HuH-7.5 (cell line): ENCODE data around the gene TMEM171.

Experiments
- DNase-seq: peaks from one replicate; pipeline ENCODE4 v3.0.0; 2011; ENCODE audit warnings: low spot score

The TMEM171 gene

DNA sequence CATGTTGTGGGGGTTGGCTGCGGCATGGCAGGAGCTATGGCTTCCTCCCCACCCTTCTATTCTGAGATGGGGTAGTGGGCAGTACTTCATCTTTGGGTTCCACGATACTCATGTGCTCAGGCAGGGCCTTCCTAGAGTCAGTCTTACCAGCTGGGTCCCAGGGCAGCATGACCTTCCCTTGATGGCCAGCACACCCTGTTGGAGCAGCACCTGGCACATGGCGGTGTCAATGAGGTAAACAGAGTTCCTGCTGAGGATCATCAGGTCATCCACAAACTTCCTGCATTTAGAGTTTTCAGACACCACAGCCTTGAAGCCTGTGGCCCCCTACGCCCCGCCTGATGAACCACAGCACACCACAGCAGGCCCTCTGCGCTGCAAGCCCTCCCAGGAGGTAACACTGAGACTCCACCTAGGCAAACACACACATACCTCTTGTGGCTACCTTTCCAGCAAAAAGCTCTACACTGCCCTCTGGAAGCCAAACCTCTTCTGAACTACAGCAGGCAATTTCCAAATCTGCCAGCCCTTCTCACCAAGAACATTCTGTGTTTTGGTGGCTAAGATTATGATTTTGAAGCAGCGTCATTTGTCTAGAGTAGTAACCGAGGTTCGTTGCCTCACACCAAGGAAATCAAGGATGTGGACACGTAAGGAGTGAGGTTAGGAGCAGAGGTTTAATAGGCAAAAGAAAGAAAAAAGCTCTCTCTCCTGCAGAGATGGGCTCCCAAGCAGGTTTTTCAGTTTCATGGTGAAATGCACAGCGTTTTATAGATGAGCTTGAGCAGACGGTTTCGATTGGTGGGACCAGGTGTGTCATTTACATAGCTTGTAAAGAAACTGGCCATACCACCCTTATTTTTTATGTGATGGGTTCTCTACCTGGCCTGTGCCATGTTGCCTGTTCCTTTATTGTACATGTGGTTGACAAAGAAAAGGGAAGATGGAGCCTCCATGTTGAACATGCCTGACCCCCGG is 32.3 kb downstream of the TMEM171 start:
- DNase-seq, result no peak

DNA sequence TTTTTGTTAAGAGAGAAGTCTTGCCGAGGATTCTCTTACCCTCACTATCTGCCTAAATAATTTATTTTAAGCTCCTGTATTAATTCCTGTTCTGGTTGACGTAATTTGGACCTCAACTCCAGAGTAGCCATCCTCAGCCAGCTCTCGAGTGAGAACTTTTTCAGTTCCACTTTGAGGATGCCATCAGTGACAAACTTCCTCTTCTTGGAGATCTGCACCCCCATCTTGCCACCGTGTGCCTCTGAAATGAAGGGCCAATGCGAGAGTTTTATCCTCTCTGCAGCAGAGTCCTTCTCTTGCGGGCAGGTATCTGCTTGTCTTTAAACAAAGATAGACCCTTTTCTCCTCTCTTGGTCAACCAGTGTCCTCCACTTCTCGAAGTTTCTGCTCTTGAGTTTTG is 33.1 kb downstream of the TMEM171 start:
- no peak for DNase-seq

DNA sequence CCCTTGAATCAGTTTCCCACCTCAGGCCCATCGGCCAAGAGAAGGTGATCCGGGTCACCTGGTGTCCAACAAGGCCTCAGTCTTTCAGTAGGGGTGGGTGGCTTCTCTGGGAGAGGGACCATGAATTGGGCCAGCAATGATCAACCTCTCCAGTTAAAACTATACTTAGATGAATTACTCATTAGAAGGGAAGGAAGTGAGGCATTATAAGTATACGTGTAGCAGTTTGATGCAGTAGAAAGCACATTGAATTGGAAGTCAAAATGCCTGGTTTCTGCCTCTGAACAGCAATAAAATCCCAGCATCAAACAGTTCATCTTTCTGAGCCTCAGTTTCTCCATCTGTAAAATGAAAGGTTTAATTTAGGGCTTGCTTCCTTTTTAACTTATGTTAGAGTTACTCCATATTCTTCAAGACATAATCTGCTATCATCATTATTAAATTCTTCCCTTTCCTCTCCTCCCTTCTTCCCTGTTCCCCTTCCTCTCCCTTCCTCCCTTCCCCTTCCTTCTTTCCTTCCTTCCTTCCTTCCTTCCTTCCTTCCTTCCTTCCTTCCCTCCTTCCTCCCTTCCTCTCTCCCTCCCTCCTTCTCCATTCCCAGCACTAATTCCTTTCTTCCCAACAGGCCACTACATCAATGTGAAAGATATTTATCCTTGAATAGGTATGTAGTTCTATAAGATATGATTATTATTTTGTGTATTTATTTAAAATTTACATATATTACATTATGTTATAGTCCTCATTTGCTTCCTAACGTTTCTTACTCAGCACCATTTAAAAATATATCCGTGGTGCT is 34.0 kb downstream of the TMEM171 start:
- no peak for DNase-seq

DNA sequence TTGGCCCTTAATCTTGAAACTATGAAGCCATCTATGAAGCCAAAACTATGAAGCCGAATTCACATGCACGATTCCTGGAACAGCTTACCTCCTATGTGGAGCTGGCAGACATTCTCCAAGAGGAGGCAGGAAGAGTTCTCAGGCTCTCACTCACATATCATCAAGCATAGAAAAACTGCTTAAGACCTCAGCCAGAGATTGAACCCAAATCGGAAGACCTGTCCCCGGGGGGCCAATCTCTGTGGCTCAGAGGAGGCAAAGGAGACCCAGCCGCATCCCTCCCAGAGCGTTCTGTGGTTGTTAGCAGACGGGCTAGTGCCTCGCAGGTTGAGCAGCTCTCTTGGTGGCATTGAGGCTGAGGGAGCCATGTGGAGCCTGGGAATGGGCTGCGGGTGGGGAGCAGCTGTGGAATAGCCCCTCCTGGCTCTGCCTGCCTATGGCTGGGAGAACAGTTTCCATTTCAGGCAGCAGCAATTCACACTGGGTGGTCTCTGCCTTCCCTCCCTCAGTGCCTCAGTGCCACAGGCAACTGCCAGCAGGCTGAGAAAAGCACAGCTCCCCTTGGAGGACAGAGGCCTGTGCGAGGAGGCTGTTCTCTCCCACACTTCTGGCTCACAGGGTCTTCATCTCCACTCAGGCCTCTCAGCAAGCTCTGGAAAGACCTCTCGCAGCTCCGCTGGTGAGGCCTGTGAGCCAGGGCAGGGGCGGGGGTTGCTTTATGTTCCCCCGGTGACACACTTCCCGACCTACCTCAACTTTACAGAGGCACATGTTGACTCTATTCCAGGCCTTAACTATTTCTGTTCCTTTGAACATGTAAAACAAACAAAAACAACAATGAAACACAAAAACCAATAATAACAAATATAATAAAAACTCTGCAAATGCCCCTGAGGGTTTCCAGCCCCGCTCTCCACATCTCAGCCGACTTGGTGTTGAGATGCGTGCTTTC is 35.2 kb downstream of the TMEM171 start:
- DNase-seq, result no peak

DNA sequence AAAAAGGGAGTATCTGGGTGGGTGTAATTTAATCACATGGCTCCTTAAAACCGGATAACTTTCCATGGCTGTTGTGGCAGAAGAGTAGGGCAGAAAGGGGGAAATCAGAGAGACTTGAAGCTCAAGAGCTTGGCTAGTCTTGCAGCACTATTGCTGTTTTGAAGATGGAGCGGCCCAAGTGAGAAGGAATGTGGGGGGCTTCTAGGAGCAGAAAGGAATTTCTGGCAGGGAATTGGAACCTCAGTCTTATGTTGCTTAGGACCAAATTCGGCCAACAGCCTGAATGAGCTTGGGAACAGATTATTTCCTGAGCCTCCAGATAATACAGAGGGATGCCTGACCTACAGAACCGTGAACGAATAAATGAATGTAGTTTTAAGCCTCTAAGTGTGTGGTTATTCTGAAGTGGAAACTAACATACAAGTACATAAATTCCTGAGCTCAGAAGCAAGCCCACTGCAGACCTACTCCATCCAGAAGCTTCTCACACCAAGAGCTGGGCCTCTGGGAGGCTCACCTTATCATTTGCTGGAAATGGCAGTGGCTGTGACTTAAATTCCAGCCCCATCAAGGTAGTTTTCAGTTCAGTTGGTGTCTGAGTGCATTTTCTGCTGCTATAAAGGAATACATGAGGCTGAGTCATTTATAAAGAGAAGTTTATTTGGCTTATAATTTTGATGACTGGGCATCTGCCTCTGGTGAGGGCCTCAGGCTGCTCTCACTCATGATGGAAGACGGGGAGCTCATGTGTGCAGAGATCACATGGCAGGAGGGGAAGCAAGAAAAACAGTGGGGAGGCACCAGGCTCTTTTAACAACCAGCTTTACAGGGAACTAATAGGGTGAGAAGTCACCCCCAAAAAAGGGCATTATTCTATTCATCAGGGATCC is 37.3 kb downstream of the TMEM171 start:
- DNase-seq, result no peak

DNA sequence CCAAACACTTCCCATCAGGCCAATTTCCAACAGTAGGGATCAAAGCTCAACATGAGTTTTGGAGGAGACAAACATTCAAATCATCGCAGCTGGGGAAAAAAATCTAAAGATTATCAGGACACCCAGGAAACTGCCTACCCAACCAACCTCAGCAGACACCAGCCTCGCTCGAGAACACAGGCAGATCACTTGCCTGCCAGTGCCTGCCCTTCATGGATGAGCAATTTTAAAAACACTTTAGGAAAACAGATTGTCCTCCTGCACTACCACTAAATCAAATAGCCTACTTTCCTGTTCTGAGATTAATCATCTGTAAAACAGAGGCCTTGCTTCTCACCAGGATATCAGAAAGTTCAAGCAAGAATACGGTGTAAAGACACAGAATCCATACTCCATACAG is 37.9 kb downstream of the TMEM171 start:
- DNase-seq, result no peak

DNA sequence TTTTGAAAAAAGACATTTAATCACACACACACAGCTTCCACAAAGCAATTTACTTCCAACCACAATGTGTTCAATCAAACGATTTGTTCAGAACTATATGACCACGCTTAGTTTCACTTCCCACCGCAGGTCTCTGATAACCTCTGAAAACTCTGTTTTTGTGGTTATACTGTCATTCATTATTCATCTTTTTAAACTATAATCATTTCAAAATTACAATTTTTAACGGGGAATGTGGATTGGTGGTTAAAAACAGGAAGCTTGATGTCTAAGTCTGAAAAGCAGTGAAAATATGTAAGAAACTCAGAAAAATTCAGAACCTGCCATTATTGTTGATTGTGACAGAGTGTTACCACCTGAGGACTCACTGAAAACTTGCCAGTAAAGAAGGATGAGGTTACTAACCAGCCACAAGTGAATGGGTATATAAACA is 39.9 kb downstream of the TMEM171 start:
- no peak for DNase-seq

DNA sequence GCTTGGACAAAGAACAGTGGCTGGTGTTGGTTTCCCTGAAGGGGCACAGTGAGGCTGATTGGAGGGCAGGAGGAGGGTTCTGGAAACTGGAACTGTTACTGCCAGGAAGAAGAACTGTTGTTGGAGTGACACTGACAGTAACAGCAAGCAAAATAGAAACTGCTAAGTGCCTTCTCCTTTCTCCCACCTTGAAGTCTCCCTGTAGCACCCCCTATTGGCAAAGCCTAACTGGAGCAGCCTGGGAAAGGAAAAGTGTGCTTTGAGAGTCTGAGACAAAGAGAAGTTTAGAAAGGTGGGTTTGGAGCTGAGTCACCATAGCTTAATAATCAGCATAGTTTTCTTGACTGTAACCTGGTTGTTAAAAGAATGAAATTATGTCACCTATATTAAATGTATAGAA is 50.1 kb downstream of the TMEM171 start:
- DNase-seq, result no peak

DNA sequence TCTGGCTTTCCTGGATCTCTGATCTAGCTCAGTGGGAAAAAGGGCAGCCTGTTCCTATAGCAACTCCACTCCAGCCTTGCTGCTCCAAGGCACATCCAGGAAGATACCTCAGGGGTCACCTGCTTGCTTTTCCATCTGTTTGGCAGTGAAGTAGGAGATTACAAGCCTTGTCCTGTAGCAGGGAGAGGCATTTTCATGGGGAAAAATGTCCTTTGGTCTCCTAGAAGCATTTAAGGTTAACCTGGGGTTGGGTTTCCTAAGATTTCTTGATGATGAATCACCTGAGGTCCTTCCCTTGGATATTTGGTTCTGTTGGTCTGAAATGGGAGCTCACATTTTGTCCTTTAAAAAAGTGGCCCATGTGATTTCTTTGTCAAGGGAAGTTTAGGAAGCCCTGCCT is 51.1 kb downstream of the TMEM171 start:
- no peak for DNase-seq

DNA sequence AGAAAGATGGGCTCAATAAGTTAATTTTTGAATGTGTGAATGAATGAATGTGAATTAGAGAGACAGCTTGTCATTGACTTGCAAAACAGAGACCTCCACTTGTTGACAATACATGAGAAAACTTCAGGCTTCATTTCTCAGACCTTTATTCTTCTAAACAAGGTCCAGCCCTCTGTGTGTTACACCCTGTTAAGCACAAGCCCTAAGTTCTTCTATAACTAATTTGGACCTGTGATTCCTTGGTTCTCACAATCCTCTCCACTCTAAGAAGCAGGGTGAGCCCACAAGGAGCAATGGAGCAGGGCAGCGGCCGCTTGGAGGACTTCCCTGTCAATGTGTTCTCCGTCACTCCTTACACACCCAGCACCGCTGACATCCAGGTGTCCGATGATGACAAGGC is 52.6 kb downstream of the TMEM171 start, which contains the start of gene TMEM174:
Gene TMEM174, plus strand, starts transcription at position 243 of the 400 bp plus-strand sequence. Its CDS starts 51 bp downstream, at position 294.
- no peak for DNase-seq

DNA sequence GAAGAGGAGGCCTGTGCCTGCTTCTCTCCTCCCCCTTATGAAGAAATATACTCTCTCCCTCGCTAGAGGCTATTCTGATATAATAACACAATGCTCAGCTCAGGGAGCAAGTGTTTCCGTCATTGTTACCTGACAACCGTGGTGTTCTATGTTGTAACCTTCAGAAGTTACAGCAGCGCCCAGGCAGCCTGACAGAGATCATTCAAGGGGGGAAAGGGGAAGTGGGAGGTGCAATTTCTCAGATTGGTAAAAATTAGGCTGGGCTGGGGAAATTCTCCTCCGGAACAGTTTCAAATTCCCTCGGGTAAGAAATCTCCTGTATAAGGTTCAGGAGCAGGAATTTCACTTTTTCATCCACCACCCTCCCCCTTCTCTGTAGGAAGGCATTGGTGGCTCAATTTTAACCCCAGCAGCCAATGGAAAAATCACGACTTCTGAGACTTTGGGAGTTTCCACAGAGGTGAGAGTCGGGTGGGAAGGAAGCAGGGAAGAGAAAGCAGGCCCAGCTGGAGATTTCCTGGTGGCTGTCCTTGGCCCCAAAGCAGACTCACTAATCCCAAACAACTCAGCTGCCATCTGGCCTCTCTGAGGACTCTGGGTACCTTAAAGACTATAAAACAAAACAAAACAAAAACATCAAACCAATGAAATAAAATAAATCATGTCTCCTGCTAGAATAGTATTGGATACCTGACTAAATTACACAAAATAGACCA is 53.9 kb downstream of the TMEM171 start:
- DNase-seq, result no peak

DNA sequence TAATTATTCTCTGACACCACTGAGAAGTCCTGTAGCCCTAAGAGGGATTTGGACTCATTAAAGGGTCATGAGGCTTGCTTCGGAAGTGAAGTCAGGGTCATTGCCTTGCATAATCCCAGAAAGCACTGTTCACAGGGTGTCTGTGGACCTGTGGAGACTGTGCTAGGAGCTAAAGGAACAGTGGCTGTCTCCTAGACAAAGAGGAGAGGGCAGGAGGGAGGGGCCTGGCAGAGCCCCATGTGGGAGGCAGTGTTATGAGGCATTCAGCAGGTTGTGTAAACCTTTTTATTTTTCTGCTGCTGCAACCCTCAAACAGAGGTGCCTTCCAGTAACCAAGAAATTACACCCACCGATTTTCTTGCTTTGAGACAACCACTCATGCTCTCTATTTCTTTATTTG is 55.9 kb downstream of the TMEM171 start:
- no peak for DNase-seq

DNA sequence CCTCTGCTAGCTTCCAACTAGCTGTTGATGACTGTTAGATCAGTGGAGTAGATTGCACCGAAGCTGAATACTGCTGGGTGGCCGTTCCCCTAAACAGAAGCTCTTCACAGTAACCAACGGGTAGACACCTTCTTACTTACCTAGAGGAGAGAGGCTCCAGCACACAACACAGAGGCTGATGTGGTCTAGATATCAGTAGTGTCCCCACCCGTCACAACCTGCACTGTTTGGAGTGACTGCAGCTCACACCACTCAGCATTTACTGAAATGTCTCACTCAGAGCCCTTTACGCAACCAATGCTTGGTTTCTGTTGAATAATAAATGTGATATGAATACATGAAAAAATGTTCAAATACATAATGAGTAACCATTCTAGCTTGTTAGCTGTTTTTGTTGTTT is 57.9 kb downstream of the TMEM171 start:
- no peak for DNase-seq

DNA sequence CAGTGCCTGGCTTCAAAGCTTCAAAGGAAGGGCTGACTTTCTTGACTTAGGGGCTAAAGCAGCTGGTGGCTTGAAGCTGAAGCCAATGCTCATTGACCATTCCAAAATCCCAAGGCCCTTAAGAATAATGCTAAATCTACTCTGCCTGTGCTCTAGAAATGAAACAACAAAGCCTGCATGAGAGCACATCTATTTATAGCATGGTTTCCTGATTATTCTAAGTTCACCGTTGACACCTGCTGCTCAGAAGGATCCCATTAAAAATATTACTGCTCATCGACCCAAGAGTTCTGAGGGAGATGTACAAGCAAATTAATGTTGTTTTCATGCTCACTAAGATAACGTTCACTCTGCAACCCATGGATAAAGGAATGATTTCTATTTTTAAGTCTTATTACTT is 59.4 kb downstream of the TMEM171 start:
- DNase-seq, result no peak

DNA sequence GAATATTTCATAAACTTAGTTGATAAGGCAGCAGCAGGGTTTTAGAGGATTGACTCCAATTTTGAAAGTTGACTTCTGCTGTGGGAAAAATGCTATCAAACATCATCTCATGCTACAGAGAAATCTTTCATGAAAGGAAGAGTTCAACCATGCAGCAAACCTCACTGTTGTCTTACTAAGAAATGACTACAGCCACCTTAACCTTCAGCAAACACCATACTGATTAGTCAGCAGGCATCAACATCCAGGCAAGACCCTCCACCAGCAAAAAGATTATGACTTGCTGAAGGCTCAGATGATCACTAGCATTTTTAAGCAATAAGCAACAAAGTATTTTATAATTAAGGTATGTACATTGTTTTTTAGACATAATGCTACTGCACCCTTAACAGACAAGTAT is 60.2 kb downstream of the TMEM171 start:
- DNase-seq, result no peak
